Stimulated activated effector memory CD8-positive, alpha-beta T cell treated with anti-CD3 and anti-CD28 coated beads, Interleukin-12 subunit alpha, Interleukin-12 subunit beta, amount 100 ng/mL, for 72 hours (primary cell): ENCODE results near the gene ATP5F1D.

Source experiments
- ATAC-seq: fragments of 150-1000 bp; cut with Tn5 transposase; 2 replicates; pipeline ENCODE4 v1.10.0; 2021
- DNase-seq, 2 donors: peaks; one replicate each; pipeline ENCODE4 v3.0.0; 2021 to 2022; ENCODE audit warnings: low spot score in 2 of 2
- H3K27ac Mint-ChIP-seq: one replicate; pipeline ENCODE4 v1.8.0; 2022; ENCODE audit warnings: mild to moderate bottlenecking, mixed read lengths
- H3K36me3 Mint-ChIP-seq: one replicate; pipeline ENCODE4 v1.8.0; 2022; ENCODE audit warnings: mild to moderate bottlenecking, mixed read lengths
- H3K4me1 Mint-ChIP-seq: one replicate; pipeline ENCODE4 v1.8.0; 2022; ENCODE audit warnings: mixed read lengths
- H3K4me3 Mint-ChIP-seq: one replicate; pipeline ENCODE4 v1.8.0; 2022; ENCODE audit warnings: mild to moderate bottlenecking, mixed read lengths
- H3K9me3 Mint-ChIP-seq: one replicate; pipeline ENCODE4 v1.8.0; 2022; ENCODE audit warnings: mixed read lengths

ATP5F1D gene

DNA sequence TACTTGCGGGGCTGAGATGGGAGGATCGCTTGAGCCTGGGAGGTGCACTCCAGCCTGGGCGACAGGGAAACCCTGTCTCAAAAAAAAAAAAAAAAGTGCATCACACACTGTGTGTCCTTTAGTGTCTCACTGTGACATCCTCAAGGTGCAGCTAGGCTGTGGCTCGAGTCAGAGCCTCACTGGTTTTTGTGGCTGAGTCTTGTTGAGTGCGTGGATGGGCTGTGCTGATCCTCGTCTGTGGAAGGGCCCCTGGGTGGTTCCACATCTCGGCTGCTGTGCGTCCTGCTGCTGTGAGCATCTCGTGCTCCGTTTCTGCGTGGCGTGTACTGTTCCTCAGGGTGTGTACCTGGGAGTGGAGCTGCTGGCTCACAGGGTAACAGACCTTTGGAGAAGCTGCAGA, 24.8 kb upstream of the ATP5F1D start:
- H3K27ac Mint-ChIP-seq = peak overlapping the region; percentile 69

DNA sequence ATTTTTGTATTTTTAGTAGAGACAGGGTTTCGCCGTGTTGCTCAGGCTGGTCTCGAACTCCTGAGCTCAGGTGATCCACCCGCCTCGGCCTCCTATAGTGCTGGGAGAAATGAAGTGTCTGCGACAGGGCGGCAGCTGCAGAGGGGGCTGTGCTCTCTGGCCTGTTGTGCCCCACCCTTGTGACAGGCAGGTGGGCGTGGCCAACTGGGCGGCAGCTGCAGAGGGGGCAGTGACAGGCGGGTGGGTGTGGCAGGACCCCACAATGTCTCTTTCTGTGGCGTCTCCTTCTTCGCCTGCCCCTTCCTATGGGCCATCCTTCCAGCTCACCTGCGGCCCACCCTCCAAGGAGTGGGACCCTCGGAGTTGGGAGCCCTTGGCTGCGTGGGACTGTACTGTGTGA, 24.2 kb upstream of the ATP5F1D start:
- H3K4me3 Mint-ChIP-seq = no peak overlapping the region
- H3K27ac Mint-ChIP-seq = peak overlapping the region; percentile 69
- ATAC-seq (no peak), DNase-seq (no peak)
- peaks cover 14% of the 10 kb centered on the region for H3K4me1 Mint-ChIP-seq
- H3K36me3 Mint-ChIP-seq = peaks cover 28% of the 10 kb centered on the region
- no peaks in the 10 kb centered on the region for H3K9me3 Mint-ChIP-seq

More for the DNA sequence above, 24.8 kb upstream of the ATP5F1D start:
- Mint-ChIP-seq H3K4me1 (peaks cover 16% of the 10 kb centered on the region), H3K4me3 (no peak overlapping the region), H3K36me3 (peaks cover 34% of the 10 kb centered on the region), H3K9me3 (no peaks in the 10 kb centered on the region)
- ATAC-seq (no peak), DNase-seq (no peak)

DNA sequence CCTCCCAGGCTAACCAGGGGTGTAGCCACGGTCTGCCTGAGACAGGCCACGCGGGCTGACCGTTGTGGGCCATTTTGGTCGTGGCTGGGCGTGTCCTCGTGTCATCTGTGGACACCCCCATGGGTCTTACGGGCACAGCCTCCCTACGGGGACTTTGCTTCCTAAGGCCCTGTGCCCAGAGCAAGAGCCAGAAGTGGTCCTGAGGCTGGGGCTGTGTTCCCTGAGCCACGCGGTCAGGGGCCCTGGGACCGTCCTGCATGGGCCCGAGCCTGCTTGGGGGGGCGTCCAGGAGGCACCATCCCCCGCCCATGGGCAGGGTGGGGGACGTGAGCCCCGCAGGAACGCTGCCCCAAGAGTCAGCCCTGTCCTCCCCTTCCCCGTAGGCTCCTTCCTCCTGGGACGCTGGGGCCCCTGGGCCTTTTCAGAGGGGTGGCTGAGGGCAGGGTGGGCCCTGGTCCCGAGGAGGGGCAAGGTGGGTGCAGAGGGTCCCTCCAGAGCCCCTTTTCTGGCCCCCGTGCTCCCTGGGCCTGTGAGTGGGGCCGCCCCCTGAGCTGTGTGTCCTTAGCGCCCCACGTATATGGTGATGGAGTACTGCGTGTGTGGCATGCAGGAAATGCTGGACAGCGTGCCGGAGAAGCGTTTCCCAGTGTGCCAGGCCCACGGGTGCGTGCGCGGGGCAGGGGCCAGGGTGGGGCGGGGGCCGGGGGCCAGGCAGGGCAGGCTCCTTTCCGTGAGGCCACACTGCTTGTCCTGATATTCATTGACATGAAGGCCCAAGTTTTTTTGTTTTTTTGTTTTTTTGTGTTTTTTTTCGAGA, 22.6 kb upstream of the ATP5F1D start:
- no peak for DNase-seq
- no peak overlapping the region for H3K27ac Mint-ChIP-seq
- no peak overlapping the region for H3K4me3 Mint-ChIP-seq
- peaks cover 12% of the 10 kb centered on the region for H3K36me3 Mint-ChIP-seq
- H3K9me3 Mint-ChIP-seq = no peaks in the 10 kb centered on the region
- no peak for ATAC-seq
- peaks cover 5% of the 10 kb centered on the region for H3K4me1 Mint-ChIP-seq

DNA sequence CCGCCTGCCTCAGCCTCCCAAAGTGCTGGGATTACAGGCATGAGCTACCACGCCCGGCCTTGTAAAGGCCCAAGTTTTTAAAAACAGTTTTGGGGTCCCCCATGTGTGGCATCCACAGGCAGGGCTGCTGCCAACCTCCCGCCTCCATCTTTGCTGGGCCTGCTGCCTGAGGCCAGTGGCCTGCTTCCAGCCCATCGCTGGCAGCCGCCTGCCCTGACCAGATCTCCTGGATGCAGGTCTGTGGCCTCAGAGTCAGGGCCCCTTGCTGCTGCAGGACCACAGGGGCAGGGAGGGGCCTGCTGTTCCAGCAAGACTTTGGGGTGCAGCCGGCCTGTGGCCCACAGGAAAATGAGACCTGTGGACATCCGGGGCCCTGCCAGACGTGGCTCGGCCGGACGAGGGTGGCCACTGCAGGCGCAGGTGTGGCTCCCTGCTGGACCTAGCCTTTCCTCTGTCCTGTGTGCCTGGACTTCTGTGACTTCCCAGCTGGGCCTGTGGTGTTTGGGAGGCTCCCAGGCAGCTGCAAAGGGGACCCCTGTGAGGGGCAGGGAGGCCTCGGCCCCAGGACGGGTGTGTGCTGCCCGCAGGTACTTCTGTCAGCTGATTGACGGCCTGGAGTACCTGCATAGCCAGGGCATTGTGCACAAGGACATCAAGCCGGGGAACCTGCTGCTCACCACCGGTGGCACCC, 21.6 kb upstream of the ATP5F1D start:
- Mint-ChIP-seq H3K27ac (no peak overlapping the region), H3K36me3 (peaks cover 11% of the 10 kb centered on the region), H3K4me3 (no peak overlapping the region), H3K4me1 (no peaks in the 10 kb centered on the region), H3K9me3 (no peaks in the 10 kb centered on the region)
- ATAC-seq = no peak
- no peak for DNase-seq

DNA sequence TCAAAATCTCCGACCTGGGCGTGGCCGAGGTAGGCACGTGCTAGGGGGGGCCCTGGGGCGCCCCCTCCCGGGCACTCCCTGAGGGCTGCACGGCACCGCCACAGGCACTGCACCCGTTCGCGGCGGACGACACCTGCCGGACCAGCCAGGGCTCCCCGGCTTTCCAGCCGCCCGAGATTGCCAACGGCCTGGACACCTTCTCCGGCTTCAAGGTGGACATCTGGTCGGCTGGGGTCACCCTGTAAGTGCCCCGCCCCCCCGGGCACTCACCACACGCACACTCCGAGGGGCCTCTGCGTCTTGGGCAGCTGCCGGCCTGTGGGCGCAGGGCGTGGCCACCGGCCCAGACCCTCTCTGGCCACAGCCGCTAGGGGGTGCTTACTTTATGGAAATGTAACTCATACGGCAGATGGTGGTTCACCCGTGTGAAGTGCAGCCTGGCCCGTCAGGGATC, 21.0 kb upstream of the ATP5F1D start:
- ATAC-seq (no peak), DNase-seq (no peak)
- H3K4me1 Mint-ChIP-seq = no peaks in the 10 kb centered on the region
- no peaks in the 10 kb centered on the region for H3K9me3 Mint-ChIP-seq
- peaks cover 11% of the 10 kb centered on the region for H3K36me3 Mint-ChIP-seq
- no peak overlapping the region for H3K4me3 Mint-ChIP-seq
- no peak overlapping the region for H3K27ac Mint-ChIP-seq

DNA sequence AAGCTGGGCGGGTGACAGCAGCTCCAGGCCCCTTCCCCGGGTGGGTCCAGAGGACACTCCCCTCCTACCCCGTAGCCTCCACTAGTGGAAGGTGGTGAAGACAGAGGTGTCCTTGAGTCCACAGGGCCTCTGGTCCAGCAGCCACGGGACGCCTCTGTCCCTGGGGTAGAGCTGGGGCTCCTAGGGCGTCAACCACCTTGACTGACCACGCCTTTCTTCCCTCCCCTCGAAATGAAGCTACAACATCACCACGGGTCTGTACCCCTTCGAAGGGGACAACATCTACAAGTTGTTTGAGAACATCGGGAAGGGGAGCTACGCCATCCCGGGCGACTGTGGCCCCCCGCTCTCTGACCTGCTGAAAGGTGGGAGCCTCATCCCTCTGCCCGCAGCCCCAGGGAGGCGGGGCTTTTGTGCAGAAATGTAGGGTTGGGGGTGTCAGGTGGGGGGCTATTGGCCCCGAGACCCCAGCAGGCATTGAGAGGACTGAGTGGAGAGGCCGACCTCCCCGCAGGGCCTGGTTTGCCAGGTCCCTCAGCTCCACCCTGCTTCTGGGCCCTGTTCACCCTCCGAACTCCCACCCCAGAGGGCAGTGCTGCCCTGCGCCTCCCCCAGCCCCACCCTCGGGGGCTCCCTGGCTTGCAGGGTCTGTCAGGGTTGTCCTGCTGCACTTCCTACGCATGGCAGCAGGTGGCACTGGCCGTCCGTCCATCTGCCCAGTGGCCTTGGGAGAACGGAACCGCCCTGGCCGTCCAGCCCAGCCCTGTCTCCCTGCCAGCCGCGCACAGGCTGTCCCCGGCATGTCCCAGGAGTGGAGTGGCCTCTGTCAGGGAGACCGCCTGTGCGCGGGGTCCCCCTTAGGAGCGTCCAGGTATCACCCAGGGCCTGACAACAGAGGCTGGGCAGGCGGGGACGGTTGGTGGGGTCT, 20.3 kb upstream of the ATP5F1D start:
- no peak overlapping the region for H3K27ac Mint-ChIP-seq
- H3K4me1 Mint-ChIP-seq = no peaks in the 10 kb centered on the region
- ATAC-seq (no peak), DNase-seq (no peak)
- H3K4me3 Mint-ChIP-seq = no peak overlapping the region
- H3K36me3 Mint-ChIP-seq = peaks cover 5% of the 10 kb centered on the region
- no peaks in the 10 kb centered on the region for H3K9me3 Mint-ChIP-seq

DNA sequence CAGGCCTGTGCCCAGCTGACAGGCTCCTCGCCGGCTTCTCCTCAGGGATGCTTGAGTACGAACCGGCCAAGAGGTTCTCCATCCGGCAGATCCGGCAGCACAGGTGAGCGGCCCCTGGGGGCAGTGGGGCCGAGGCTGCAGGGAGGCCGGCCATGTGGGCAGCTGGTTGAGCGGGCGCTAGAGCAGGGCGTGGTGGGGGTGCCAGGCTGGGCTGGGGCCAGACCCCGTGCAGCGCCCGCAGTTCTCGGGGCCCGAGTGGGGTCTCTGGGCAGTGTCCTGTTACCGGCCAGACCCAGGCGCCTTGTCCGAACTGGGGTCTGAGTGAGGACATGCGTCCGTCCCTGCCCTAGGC, 19.7 kb upstream of the ATP5F1D start:
- H3K4me1 Mint-ChIP-seq = no peaks in the 10 kb centered on the region
- H3K27ac Mint-ChIP-seq = no peak overlapping the region
- no peaks in the 10 kb centered on the region for H3K9me3 Mint-ChIP-seq
- DNase-seq (no peak), ATAC-seq (no peak)
- no peak overlapping the region for H3K4me3 Mint-ChIP-seq
- H3K36me3 Mint-ChIP-seq = no peaks in the 10 kb centered on the region

DNA sequence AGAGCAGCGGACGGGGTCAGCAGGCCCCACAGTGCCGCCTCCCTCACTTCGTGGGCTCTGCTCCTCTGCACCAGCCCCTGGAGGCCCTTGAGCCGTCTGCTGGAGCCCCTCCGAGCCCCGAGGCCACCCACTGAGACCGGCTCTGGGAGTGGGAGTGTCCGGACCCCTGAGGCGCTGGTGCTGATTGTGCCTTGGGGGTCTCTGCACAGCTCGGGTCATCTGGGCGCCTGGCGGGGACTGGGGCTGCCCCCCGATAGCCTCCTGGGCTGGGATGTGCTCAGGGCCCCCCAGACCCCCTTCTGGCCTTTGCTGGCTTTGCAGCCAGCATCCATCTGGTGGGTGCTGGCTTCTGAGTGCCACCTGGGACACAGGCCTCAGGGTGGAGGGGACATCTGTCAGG, 19.2 kb upstream of the ATP5F1D start:
- no peaks in the 10 kb centered on the region for H3K36me3 Mint-ChIP-seq
- no peaks in the 10 kb centered on the region for H3K9me3 Mint-ChIP-seq
- DNase-seq = no peak
- H3K27ac Mint-ChIP-seq = no peak overlapping the region
- ATAC-seq = peak; percentile 26
- no peaks in the 10 kb centered on the region for H3K4me1 Mint-ChIP-seq
- no peak overlapping the region for H3K4me3 Mint-ChIP-seq

DNA sequence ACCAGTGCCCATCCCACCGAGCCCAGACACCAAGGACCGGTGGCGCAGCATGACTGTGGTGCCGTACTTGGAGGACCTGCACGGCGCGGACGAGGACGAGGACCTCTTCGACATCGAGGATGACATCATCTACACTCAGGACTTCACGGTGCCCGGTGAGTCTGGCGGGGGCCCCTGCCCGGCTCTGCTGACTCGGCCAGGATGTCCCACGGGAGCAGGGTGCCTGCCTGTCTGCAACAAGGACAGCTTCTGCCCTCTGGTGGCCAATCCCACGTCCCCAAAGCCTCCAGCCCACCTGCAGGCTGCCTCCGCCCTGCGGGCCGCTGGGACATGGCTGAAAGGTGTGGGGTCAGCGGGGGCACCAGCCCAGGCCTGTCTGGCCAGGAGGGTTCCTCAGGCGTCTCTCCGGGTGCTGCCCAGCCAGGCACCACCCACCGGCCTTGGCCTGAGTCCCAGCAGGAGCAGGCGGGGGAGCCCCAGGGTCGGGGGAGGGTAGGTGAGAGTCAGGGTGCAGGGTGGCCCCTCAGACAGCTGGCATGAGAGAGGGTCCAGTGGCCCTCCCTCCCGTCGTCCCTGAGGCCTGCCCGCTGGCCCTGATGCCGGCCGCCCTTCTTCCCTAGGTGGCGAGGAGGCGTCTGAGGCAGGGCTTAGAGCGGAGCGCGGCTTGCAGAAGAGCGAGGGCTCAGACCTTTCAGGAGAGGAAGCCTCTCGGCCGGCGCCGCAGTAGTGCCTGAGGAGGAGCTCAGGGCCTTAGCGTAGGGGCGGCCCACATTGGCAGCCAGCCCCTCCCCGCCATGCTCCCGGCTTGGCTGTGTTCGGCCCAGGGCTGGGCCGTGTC, 18.3 kb upstream of the ATP5F1D start:
- ATAC-seq (peak; percentile 29), DNase-seq (no peak)
- Mint-ChIP-seq H3K4me1 (no peaks in the 10 kb centered on the region), H3K9me3 (no peaks in the 10 kb centered on the region), H3K27ac (no peak overlapping the region), H3K36me3 (peaks cover 4% of the 10 kb centered on the region), H3K4me3 (no peak overlapping the region)

DNA sequence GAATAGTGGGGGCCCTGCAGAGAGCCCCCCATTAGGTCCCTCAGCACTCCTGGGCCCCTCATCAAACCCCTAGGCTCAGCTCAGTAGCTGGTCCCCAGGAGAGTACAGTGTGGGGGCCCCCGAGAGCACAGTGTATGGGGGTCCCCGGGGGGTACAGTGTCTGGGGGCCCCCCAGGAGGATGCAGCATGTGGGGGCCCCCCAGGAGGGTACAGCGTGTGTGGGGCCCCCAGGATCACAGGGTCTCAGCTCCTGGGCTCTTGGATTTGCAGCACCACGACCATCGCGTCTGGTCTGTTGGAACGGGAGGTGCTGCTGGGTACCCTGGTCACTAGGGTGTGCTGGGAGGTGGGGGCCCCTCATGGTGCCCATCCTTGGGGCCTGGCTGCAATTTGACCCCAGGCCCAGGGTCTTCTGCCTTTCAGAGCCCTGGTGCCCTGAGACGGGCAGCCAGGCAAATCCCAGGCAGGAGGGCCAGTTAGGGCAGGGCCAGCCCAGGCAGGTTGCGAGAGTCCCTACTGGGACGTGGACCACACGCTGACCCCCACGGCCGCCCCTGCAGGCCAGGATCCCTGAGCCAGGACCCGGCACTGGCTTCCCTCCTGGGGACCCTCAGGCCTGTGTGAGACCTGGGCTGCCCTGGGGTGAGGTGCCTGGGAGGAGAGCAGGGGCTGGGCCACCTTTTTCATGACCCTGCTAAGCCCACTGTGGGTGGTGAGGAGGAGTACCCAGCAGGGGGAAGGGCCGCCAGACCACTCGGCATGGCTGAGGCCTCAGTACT, 17.3 kb upstream of the ATP5F1D start:
- ATAC-seq (no peak), DNase-seq (no peak)
- H3K4me3 Mint-ChIP-seq = no peak overlapping the region
- H3K27ac Mint-ChIP-seq = no peak overlapping the region
- peaks cover 6% of the 10 kb centered on the region for H3K36me3 Mint-ChIP-seq
- H3K9me3 Mint-ChIP-seq = no peaks in the 10 kb centered on the region
- no peaks in the 10 kb centered on the region for H3K4me1 Mint-ChIP-seq

DNA sequence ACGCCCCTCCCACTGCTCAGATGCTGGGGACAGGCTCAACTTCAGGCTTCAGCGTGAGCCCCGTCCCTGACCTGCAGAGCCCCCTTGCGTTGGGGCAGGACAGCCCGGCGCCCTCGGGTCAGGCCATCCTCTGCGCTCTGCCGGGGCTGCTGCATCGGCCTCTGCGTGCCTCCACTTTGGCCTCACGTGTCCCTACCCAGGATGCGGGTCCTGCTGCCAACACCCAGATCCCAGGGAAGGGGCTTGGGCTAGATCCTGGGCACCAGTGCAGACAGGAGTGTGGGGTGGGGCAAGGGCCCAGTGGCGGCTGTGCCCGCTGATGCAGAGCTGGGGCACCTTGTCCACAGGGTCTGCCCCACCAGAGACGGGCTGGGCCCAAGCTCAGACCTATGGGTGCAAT, 16.7 kb upstream of the ATP5F1D start:
- no peaks in the 10 kb centered on the region for H3K9me3 Mint-ChIP-seq
- no peak overlapping the region for H3K27ac Mint-ChIP-seq

DNA sequence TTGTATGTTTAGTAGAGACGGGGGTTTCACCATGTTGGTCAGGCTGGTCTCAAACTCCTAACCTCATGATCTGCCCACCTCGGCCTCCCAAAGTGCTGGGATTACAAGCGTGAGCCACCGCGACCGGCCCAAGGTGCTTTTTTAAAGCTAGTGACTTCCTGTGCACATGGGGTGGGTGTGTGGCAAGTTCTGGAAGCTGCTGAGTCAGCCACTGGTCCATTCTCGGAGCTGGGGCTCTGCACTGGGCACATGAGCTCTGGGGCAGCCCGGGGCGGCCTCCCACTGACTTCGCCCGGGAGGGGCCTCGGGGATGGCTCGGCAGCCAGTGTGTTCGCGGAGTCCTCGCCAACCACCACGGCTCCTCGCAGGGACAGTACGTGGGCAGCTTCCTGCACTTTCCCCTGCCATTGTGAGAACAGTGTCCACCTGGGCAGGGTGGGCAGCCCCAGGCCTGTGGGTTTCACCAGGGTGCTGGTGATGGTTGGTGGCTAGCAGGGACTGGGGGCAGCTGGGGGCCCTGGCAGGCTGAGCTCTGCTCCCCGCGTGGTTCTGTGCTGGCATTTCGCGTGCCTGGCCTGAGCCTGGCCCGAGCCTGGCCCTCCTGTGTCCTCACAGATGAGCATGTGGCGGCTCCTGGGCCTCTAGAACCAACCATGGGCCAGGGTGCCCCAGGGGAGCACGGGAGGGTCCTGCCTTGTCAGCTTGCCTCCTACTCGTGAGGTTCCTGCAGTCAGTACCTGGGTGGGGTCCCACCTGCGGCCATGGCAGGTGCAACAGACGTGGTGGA, 15.9 kb upstream of the ATP5F1D start:
- H3K9me3 Mint-ChIP-seq = no peaks in the 10 kb centered on the region
- ATAC-seq (no peak), DNase-seq (no peak)
- H3K4me3 Mint-ChIP-seq = no peak overlapping the region
- peaks cover 6% of the 10 kb centered on the region for H3K36me3 Mint-ChIP-seq
- no peaks in the 10 kb centered on the region for H3K4me1 Mint-ChIP-seq
- H3K27ac Mint-ChIP-seq = no peak overlapping the region

More for the DNA sequence above, 16.7 kb upstream of the ATP5F1D start:
- DNase-seq = no peak
- ATAC-seq = no peak
- Mint-ChIP-seq H3K36me3 (peaks cover 6% of the 10 kb centered on the region), H3K4me1 (no peaks in the 10 kb centered on the region), H3K4me3 (no peak overlapping the region)

DNA sequence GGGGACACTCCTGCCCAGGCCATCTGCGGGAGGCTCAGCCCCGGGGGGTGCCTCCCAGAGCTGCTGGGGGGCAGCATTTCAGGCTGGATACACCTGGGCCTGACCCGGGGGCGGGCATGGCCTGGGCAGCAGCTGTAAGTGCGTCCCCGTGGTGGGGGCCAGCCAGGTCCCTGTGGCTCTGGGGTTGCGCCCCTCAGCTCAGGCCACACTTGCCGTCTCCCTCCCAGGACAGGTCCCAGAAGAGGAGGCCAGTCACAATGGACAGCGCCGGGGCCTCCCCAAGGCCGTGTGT, 15.4 kb upstream of the ATP5F1D start:
- ATAC-seq (no peak), DNase-seq (no peak)
- peaks cover 6% of the 10 kb centered on the region for H3K36me3 Mint-ChIP-seq
- H3K9me3 Mint-ChIP-seq = no peaks in the 10 kb centered on the region
- H3K4me1 Mint-ChIP-seq = no peaks in the 10 kb centered on the region
- no peak overlapping the region for H3K4me3 Mint-ChIP-seq
- no peak overlapping the region for H3K27ac Mint-ChIP-seq
